UCSD-AML1 (cell line): ENCODE results near the gene ZMYND10.

Source experiments
- DNase-seq: peaks from one replicate; lab custom pipeline; 2025; ENCODE audit not compliant: unreplicated experiment; lab: John Stamatoyannopoulos, UW

ZMYND10 gene

GRCh38 chr3:50292159-50293078 is 53.1 kb downstream of the ZMYND10 start, which contains the start of gene IFRD2:
IFRD2 (minus strand) TSS chr3:50292429; CDS start chr3:50292274, 155 bp downstream.
- peak; percentile 97 for DNase-seq
